ENCODE measurements around the gene RAB7A. TPM values are rescaled to one million over a fixed set of nuclear protein-coding genes. Genes with fewer than 3 reads are reported as not detected.

RAB7A gene
- total and polyA plus RNA-seq, 2 of the 4 experiments (the other 2 are of a cell fraction) = 57.0 to 240 TPM

DNA sequence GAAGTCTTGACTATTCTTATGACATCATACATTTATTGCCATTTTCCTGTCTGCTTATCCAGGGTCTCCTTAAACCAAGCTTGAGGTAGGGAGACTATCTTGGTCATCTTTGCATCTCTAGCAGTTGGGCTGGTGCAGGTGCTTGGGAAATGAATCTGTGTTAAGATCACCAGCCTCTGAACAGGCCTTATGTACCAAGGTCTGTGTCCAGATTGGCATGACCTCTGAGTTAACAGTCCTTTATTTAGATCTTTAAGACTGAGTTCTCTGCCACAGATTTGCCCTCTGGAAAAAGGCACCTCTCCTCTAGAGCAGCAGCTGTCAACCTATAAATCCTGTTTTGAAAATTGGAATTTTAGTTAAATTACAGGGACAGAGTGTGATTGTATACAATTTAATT, 35.4 kb downstream of the RAB7A start:
- H3K9me3 ChIP-seq (ENCODE audit: control insufficient read depth, insufficient read depth, low read length) = no peaks in the 10 kb centered on the region
- H2BK20ac ChIP-seq (ENCODE audit: low read depth, low read length) = no peak overlapping the region
- H3K36me3 ChIP-seq (ENCODE audit: control insufficient read depth, insufficient read depth, low read length) = peaks cover 5% of the 10 kb centered on the region; the same call in 1 of the 2 replicates
- in situ Hi-C loops (cut with MboI; ENCODE audit: low sequenced_read_pairs) = no loop called here
- TF ChIP-seq, protein P1, sequence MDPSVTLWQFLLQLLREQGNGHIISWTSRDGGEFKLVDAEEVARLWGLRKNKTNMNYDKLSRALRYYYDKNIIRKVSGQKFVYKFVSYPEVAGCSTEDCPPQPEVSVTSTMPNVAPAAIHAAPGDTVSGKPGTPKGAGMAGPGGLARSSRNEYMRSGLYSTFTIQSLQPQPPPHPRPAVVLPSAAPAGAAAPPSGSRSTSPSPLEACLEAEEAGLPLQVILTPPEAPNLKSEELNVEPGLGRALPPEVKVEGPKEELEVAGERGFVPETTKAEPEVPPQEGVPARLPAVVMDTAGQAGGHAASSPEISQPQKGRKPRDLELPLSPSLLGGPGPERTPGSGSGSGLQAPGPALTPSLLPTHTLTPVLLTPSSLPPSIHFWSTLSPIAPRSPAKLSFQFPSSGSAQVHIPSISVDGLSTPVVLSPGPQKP (IDR thresholded peaks at IDR 0.05; ENCODE audit: borderline replicate concordance, low read depth, low read length) = no peak
- TF ChIP-seq MXI1 (IDR thresholded peaks at IDR 0.05; ENCODE audit: borderline replicate concordance, low read depth, low read length) (no peak), BHLHE40 (IDR thresholded peaks at IDR 0.05; ENCODE audit: low read depth, low read length) (no peak), MAZ (IDR thresholded peaks at IDR 0.05; ENCODE audit: borderline replicate concordance, low read depth, low read length) (no peak), MAFK (IDR thresholded peaks at IDR 0.05; ENCODE audit: low read depth, low read length) (no peak), RCOR1 (IDR thresholded peaks at IDR 0.05; ENCODE audit: insufficient replicate concordance, low read length) (no peak), NFE2L2 (IDR thresholded peaks at IDR 0.05; ENCODE audit: low read depth, low read length) (no peak), RFX5 (IDR thresholded peaks at IDR 0.05; ENCODE audit: low read depth, low read length) (no peak), RAD21 (IDR thresholded peaks at IDR 0.05; ENCODE audit: low read length) (no peak), SMC3 (IDR thresholded peaks at IDR 0.05; ENCODE audit: low read depth, low read length) (no peak)
- TF ChIP-seq, protein P2, sequence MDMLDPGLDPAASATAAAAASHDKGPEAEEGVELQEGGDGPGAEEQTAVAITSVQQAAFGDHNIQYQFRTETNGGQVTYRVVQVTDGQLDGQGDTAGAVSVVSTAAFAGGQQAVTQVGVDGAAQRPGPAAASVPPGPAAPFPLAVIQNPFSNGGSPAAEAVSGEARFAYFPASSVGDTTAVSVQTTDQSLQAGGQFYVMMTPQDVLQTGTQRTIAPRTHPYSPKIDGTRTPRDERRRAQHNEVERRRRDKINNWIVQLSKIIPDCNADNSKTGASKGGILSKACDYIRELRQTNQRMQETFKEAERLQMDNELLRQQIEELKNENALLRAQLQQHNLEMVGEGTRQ (IDR thresholded peaks at IDR 0.05; ENCODE audit: low read depth, low read length) = no peak
- TF ChIP-seq, protein P3, sequence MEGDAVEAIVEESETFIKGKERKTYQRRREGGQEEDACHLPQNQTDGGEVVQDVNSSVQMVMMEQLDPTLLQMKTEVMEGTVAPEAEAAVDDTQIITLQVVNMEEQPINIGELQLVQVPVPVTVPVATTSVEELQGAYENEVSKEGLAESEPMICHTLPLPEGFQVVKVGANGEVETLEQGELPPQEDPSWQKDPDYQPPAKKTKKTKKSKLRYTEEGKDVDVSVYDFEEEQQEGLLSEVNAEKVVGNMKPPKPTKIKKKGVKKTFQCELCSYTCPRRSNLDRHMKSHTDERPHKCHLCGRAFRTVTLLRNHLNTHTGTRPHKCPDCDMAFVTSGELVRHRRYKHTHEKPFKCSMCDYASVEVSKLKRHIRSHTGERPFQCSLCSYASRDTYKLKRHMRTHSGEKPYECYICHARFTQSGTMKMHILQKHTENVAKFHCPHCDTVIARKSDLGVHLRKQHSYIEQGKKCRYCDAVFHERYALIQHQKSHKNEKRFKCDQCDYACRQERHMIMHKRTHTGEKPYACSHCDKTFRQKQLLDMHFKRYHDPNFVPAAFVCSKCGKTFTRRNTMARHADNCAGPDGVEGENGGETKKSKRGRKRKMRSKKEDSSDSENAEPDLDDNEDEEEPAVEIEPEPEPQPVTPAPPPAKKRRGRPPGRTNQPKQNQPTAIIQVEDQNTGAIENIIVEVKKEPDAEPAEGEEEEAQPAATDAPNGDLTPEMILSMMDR (conservative IDR thresholded peaks at IDR 0.05; ENCODE audit: low read depth, low read length) = no peak
- no TSS peak for BruUV-seq (replicated peaks)
- ATAC-seq (ENCODE audit: low read depth) (no peak), DNase-seq (no peak)
- H3K79me1 ChIP-seq (ENCODE audit: low read depth in 1 of 2, low read length in 2 of 2) = peaks cover 32 to 94% of the 10 kb centered on the region in 2 experiments
- no peak overlapping the region for H2AK9ac ChIP-seq (replicated peaks; ENCODE audit: low read depth, low read length, poor library complexity)
- H3K4me3 ChIP-seq (ENCODE audit: insufficient read depth, low read depth, low read length) = no peak overlapping the region
- H3K4me2 ChIP-seq (ENCODE audit: low read depth, low read length) = no peak overlapping the region
- H3K4ac ChIP-seq (ENCODE audit: low read depth, low read length) = no peak overlapping the region
- H4K5ac ChIP-seq (ENCODE audit: low read depth, low read length) = no peak overlapping the region
- H3K56ac ChIP-seq (ENCODE audit: extremely low read depth, insufficient read depth, low read length) = no peak overlapping the region
- H2BK5ac ChIP-seq (ENCODE audit: low read depth, low read length, poor library complexity, severe bottlenecking) = no peak overlapping the region
- ChIA-PET CTCF (no interaction called here), POLR2A (ENCODE audit: unreplicated experiment) (no interaction called here)
- no peak overlapping the region for H3K9ac ChIP-seq (ENCODE audit: low read depth, low read length)
- dilution Hi-C loops (cut with HindIII; ENCODE audit: low sequenced_read_pairs, unreplicated experiment) = no loop called here
- H2BK15ac ChIP-seq (ENCODE audit: low read depth, low read length) = no peak overlapping the region
- H3K27me3 ChIP-seq (ENCODE audit: control insufficient read depth, insufficient read depth, low read length) = no peaks in the 10 kb centered on the region
- H3K27ac ChIP-seq (ENCODE audit: insufficient read depth, low read length) = no peak overlapping the region
- no peak overlapping the region for H4K91ac ChIP-seq (ENCODE audit: insufficient read depth, low read depth, low read length)
- no peak overlapping the region for H2AFZ ChIP-seq (replicated peaks; ENCODE audit: low read length, poor library complexity)
- H2BK120ac ChIP-seq (ENCODE audit: low read depth, low read length) = no peak overlapping the region
- no peak overlapping the region for H4K8ac ChIP-seq (ENCODE audit: low read depth in 2 of 2, low read length in 2 of 2)
- H4K20me1 ChIP-seq (ENCODE audit: insufficient read depth, low read length) = peaks cover 95% of the 10 kb centered on the region
- intact Hi-C loops (cut with micrococcal nuclease) = no loop called here
- H2AK5ac ChIP-seq (ENCODE audit: low read depth, low read length) = no peak overlapping the region
- H3K9me1 ChIP-seq (ENCODE audit: insufficient read depth, low read length) = peaks cover 26% of the 10 kb centered on the region
- no peak overlapping the region for H3K14ac ChIP-seq (replicated peaks; ENCODE audit: low read depth, low read length)
- H3K18ac ChIP-seq (ENCODE audit: low read depth, low read length) = no peak overlapping the region
- no peak overlapping the region; the same call in 1 of the 2 replicates for H3K23ac ChIP-seq (ENCODE audit: low read depth, low read length)
- H3K4me1 ChIP-seq (ENCODE audit: control insufficient read depth, insufficient read depth, low read length) = peaks cover 6% of the 10 kb centered on the region
